ENCODE measurements around the gene SRL. TPM values are rescaled to one million over a fixed set of nuclear protein-coding genes. Genes with fewer than 3 reads are reported as not detected.

The SRL gene
- total RNA-seq, 6 experiments from 2014 or later: 0.18 to 0.62 (median 0.28) TPM

DNA sequence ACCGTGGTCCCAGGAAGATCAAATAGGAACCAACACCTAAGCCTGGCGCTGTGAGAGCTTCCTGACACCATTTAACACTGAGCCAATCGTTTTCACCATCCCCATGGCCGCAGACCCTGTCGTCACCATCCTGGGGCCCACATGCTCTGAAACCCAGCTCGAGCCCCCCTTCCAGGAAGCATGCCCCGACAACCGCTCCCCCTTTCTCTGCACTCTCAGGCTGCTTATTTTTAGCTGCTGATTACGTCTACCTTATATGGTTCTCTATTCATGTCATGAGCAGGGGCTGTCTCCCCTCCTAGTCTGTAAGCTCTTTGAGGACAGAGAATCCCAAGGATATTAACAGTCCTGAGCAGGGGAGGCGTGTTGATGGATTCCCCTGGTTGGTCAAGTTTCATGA lies 10.5 kb downstream of the SRL start:
- DNase-seq: no peak

DNA sequence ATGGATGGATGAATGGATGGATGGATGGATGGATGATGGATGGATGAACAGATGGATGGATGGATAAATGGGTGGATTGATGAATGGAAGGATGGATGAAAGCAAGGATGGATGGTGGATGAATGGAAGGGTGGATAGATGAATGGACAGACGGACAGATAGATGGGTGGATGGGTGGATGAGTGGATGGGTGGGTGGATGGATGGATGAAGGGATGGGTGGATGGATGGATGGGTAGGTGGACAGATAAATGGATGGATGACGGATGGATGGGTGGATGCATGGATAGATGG lies 14.9 kb downstream of the SRL start:
- DNase-seq (no peak), ATAC-seq (no peak)
- WGBS (ENCODE audit: insufficient coverage, low coverage, low lambda C conversion rate, missing lambda C conversion rate): 62% methylated on average over 2 of the region's 2 CpGs
- Histone ChIP-seq H3K27me3 (no peaks in the 10 kb centered on the region), H3K4me1 (no peaks in the 10 kb centered on the region), H3K27ac (no peak overlapping the region), H3K36me3 (no peaks in the 10 kb centered on the region), H3K9me3 (no peaks in the 10 kb centered on the region), H3K4me3 (no peak overlapping the region)
- intact Hi-C loops (cut with DNase I): no loop called here
- TF ChIP-seq, protein P1, sequence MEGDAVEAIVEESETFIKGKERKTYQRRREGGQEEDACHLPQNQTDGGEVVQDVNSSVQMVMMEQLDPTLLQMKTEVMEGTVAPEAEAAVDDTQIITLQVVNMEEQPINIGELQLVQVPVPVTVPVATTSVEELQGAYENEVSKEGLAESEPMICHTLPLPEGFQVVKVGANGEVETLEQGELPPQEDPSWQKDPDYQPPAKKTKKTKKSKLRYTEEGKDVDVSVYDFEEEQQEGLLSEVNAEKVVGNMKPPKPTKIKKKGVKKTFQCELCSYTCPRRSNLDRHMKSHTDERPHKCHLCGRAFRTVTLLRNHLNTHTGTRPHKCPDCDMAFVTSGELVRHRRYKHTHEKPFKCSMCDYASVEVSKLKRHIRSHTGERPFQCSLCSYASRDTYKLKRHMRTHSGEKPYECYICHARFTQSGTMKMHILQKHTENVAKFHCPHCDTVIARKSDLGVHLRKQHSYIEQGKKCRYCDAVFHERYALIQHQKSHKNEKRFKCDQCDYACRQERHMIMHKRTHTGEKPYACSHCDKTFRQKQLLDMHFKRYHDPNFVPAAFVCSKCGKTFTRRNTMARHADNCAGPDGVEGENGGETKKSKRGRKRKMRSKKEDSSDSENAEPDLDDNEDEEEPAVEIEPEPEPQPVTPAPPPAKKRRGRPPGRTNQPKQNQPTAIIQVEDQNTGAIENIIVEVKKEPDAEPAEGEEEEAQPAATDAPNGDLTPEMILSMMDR (IDR thresholded peaks at IDR 0.05): no peak
- TF ChIP-seq POLR2A (IDR thresholded peaks at IDR 0.05): no peak

More for the DNA sequence above, 10.5 kb downstream of the SRL start:
- WGBS (ENCODE audit: insufficient coverage, low coverage, low lambda C conversion rate, missing lambda C conversion rate): 100% methylated on average over 1 of the region's 10 CpGs
- intact Hi-C loops (cut with DNase I): no loop called here
- H3K9me3 ChIP-seq: no peaks in the 10 kb centered on the region
- no peaks in the 10 kb centered on the region for H3K4me1 ChIP-seq
- no peak for ATAC-seq
- no peaks in the 10 kb centered on the region for H3K36me3 ChIP-seq
- H3K4me3 ChIP-seq: no peak overlapping the region
- H3K27ac ChIP-seq: no peak overlapping the region
- no peaks in the 10 kb centered on the region for H3K27me3 ChIP-seq
- TF ChIP-seq, protein P1 (IDR thresholded peaks at IDR 0.05): no peak
- TF ChIP-seq POLR2A (IDR thresholded peaks at IDR 0.05): no peak

DNA sequence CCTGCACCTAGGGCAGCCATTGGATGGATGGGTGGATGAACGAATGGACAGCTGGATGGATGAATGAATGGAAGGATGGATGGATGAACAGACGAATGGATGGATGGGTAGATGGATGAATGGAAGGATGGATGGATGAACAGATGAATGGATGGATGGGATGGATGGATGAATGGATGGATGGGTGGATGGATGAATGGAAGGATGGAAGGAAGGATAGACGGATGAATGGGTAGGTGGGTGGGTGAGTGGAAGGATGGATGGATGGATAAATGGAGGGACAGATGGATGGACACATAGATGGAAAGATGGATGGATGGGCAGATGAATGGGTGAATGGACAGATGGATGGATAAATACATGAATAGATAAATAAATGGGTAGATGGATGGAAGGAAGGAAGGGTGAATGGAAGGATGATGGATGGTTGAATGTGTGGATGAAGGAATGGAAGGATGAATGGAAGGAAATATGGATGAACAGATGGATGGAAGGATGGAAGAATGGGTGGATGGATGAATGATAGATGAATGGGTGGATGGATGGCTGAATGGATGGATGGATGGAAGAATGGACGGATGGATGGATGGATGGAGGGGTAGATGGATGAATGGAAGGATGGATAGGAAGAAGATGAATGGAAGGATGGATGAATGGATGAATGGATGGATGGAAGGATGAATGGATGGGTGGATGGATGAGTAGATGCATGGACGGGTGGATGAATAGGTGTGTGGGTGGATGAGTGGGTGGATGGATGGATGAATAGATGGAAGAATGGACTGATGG lies 15.4 kb downstream of the SRL start:
- no peak overlapping the region for H3K27ac ChIP-seq
- DNase-seq (no peak), ATAC-seq (no peak)
- no peak overlapping the region for H3K4me3 ChIP-seq
- WGBS (ENCODE audit: insufficient coverage, low coverage, low lambda C conversion rate, missing lambda C conversion rate): 45% methylated on average over 5 of the region's 5 CpGs
- H3K27me3 ChIP-seq: no peaks in the 10 kb centered on the region
- H3K36me3 ChIP-seq: no peaks in the 10 kb centered on the region
- H3K9me3 ChIP-seq: no peaks in the 10 kb centered on the region
- no peaks in the 10 kb centered on the region for H3K4me1 ChIP-seq
- intact Hi-C loops (cut with DNase I): no loop called here
- TF ChIP-seq, protein P1 (IDR thresholded peaks at IDR 0.05): no peak
- no peak for TF ChIP-seq POLR2A (IDR thresholded peaks at IDR 0.05)

DNA sequence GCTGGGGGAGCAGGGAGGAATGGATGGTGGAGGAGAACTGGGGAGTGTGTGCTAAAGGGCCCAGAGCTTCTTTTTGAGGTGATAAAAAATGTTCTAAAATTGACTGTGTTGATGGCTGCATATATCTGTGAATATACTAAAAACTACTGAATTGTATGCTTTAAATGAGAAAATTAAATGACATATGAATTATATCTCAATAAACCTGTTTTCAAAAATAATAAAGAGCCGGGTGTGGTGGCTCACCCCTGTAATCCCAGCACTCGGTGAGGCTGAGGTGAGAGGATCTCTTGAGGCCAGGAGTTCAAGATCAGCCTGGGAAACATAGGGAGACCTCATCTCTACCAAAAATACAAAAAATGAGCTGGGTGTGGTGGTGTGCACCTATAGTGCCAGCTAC lies 16.8 kb downstream of the SRL start:
- intact Hi-C loops (cut with DNase I): no loop called here
- H3K9me3 ChIP-seq: no peaks in the 10 kb centered on the region
- no peaks in the 10 kb centered on the region for H3K4me1 ChIP-seq
- no peak for TF ChIP-seq POLR2A (IDR thresholded peaks at IDR 0.05)
- TF ChIP-seq, protein P1 (IDR thresholded peaks at IDR 0.05): no peak
- ATAC-seq (no peak), DNase-seq (no peak)
- no peak overlapping the region for H3K27ac ChIP-seq
- WGBS (ENCODE audit: insufficient coverage, low coverage, low lambda C conversion rate, missing lambda C conversion rate): 75% methylated on average over 2 of the region's 2 CpGs
- H3K4me3 ChIP-seq: no peak overlapping the region
- no peaks in the 10 kb centered on the region for H3K36me3 ChIP-seq
- H3K27me3 ChIP-seq: no peaks in the 10 kb centered on the region
